HepG2 (cell line): ENCODE measurements around the gene SLC16A2. TPM values are rescaled to one million over a fixed set of nuclear protein-coding genes. Genes with fewer than 3 reads are reported as not detected.

Experiments
- ATAC-seq: fragments of 200-7000 bp; cut with Tn5 transposase; 3 replicates; pipeline ENCODE4 v1.9.1; 2020; ENCODE audit warnings: mild to moderate bottlenecking, moderate library complexity
- BruUV-seq: library from RNA; stranded (reverse); fragments of 400-500 nt; replicated peaks from 2 replicates; lab custom pipeline; 2021; lab: Mats Ljungman, UMichigan
- CTCF ChIA-PET: fragments of 300-600 bp; formaldehyde crosslinking; extraction: SDS; loops from one replicate; lab custom pipeline; 2021; ENCODE audit warnings: low total read pairs, inconsistent platforms, low intra/inter-chr PET ratio; lab: Yijun Ruan, JAX
- POLR2A ChIA-PET: fragments of 350-600 bp; sonication (Branson Sonifier 250); formaldehyde crosslinking; loops from one replicate; lab custom pipeline; 2020; ENCODE audit warnings: antibody characterized with exemption, inconsistent platforms; lab: Yijun Ruan, JAX
- DNase-seq: peaks from one replicate; pipeline ENCODE4 v3.0.0-alpha.2; 2015; ENCODE audit warnings: low spot score
- FAIRE-seq: peaks from 3 replicates; lab custom pipeline; 2011; peaks lifted over from hg19 to GRCh38; lab: Jason Lieb, UNC
- H2AFZ ChIP-seq: one replicate; pipeline ENCODE4 v1.6.1; 2011; ENCODE audit warnings: low read length, inconsistent platforms
- H3K27ac ChIP-seq: fragments of 300-600 bp; 3 replicates; pipeline ENCODE4 v1.8.0; 2011; ENCODE audit warnings: mixed run types, mild to moderate bottlenecking, mixed read lengths, low read length, inconsistent platforms; ENCODE audit not compliant: insufficient read depth; ENCODE audit errors: extremely low read length
- H3K27me3 ChIP-seq, 2 experiments: fragments of 200-600 bp in 1 of 2; 2 replicates in 1 of 2; 3 replicates in 1 of 2; pipeline versions ENCODE4 v1.6.0 to v1.8.0; 2011; ENCODE audit warnings: low read length in 2 of 2, mild to moderate bottlenecking in 2 of 2, moderate library complexity in 2 of 2, inconsistent platforms in 1 of 2; ENCODE audit not compliant: insufficient read depth in 2 of 2, control insufficient read depth in 1 of 2
- H3K36me3 ChIP-seq, 2 experiments: fragments of 200-600 bp in 1 of 2; replicated peaks in 1 of 2; 2 replicates in 1 of 2; 3 replicates in 1 of 2; pipeline versions ENCODE4 v1.5.1 to v1.8.0; 2011; ENCODE audit warnings: low read length in 2 of 2, inconsistent platforms in 1 of 2; ENCODE audit not compliant: insufficient read depth in 2 of 2, control insufficient read depth in 1 of 2
- H3K4me1 ChIP-seq: 2 replicates; pipeline ENCODE4 v1.5.1; 2012; ENCODE audit warnings: low read length, inconsistent platforms; ENCODE audit not compliant: insufficient read depth
- H3K4me2 ChIP-seq: 2 replicates; pipeline ENCODE4 v1.6.0; 2011; ENCODE audit warnings: low read depth, low read length, inconsistent platforms
- H3K4me3 ChIP-seq, 3 experiments: fragments of 200-600 bp in 1 of 3; sonication (generic), shearing (Covaris generic) in 1 of 3; replicated peaks in 1 of 3; 2 replicates each; pipeline ENCODE4 v1.5.1; 2011 to 2016; ENCODE audit warnings: low read length in 3 of 3, inconsistent platforms in 2 of 3, low read depth in 2 of 3, mild to moderate bottlenecking in 2 of 3, control low read depth in 1 of 3, mixed read lengths in 1 of 3; ENCODE audit not compliant: insufficient read depth in 1 of 3
- H3K79me2 ChIP-seq: one replicate; pipeline ENCODE4 v1.6.1; 2011; ENCODE audit warnings: low read length, inconsistent platforms; ENCODE audit not compliant: insufficient read depth
- H3K9ac ChIP-seq: 2 replicates; pipeline ENCODE4 v1.6.0; 2011; ENCODE audit warnings: mild to moderate bottlenecking, low read depth, low read length, inconsistent platforms; ENCODE audit not compliant: insufficient read depth
- H3K9me3 ChIP-seq: 2 replicates; pipeline ENCODE4 v1.5.1; 2012; ENCODE audit warnings: mild to moderate bottlenecking, low read length
- H4K20me1 ChIP-seq: 2 replicates; pipeline ENCODE4 v1.6.0; 2011; ENCODE audit warnings: inconsistent platforms, mild to moderate bottlenecking, low read length, moderate library complexity; ENCODE audit not compliant: insufficient read depth
- CTCF ChIP-seq: sonication (generic); formaldehyde crosslinking; IDR thresholded peaks from 2 replicates; pipeline ENCODE4 v1.5.0; 2020; ENCODE audit warnings: mild to moderate bottlenecking, missing genetic modification reagents, moderate library complexity
- FOXM1 ChIP-seq: sonication (generic); formaldehyde crosslinking; IDR thresholded peaks from 2 replicates; pipeline ENCODE4 v1.5.0; 2020; ENCODE audit warnings: missing genetic modification reagents
- HMGXB4 ChIP-seq, 2 experiments: sonication (generic) in 1 of 2; formaldehyde crosslinking in 1 of 2; IDR thresholded peaks; 2 replicates each; pipeline versions ENCODE4 v1.4.0 to v1.6.1; 2018 to 2020; ENCODE audit warnings: missing genetic modification reagents in 2 of 2, borderline replicate concordance in 1 of 2, low read depth in 1 of 2, mild to moderate bottlenecking in 1 of 2, missing biosample characterization in 1 of 2
- IRF2 ChIP-seq: IDR thresholded peaks from 2 replicates; pipeline ENCODE4 v1.6.1; 2018; ENCODE audit warnings: missing genetic modification reagents, missing compliant biosample characterization
- KDM2A ChIP-seq: sonication (generic); formaldehyde crosslinking; IDR thresholded peaks from 2 replicates; pipeline ENCODE4 v1.4.0; 2020; ENCODE audit warnings: low read depth, missing genetic modification reagents, borderline replicate concordance
- NFKBIZ ChIP-seq: IDR thresholded peaks from 2 replicates; pipeline ENCODE4 v1.6.1; 2018; ENCODE audit warnings: missing genetic modification reagents, missing compliant biosample characterization
- NFYB ChIP-seq: sonication (generic); formaldehyde crosslinking; IDR thresholded peaks from 2 replicates; pipeline ENCODE4 v1.4.0; 2020; ENCODE audit warnings: missing genetic modification reagents
- NPAS2 ChIP-seq: sonication (generic); formaldehyde crosslinking; IDR thresholded peaks from 2 replicates; pipeline ENCODE4 v1.8.0; 2022; ENCODE audit warnings: mild to moderate bottlenecking, missing genetic modification reagents, borderline replicate concordance
- RAD21 ChIP-seq: fragments of 450-650 bp; formaldehyde crosslinking; IDR thresholded peaks from 2 replicates; pipeline ENCODE4 v1.5.0; 2020; ENCODE audit warnings: mild to moderate bottlenecking
- ZBED4 ChIP-seq: sonication (generic); formaldehyde crosslinking; IDR thresholded peaks from 2 replicates; pipeline ENCODE4 v1.4.0; 2020; ENCODE audit warnings: missing genetic modification reagents, borderline replicate concordance
- ZFP91 ChIP-seq: sonication (generic); formaldehyde crosslinking; IDR thresholded peaks from 2 replicates; pipeline ENCODE4 v1.9.0; 2022; ENCODE audit warnings: missing genetic modification reagents, mild to moderate bottlenecking, borderline replicate concordance
- ZNF160 ChIP-seq: sonication (generic); formaldehyde crosslinking; IDR thresholded peaks from 2 replicates; pipeline ENCODE4 v1.8.0; 2022; ENCODE audit warnings: mild to moderate bottlenecking, inconsistent platforms, missing genetic modification reagents
- ZZZ3 ChIP-seq: sonication (generic); formaldehyde crosslinking; IDR thresholded peaks from 2 replicates; pipeline ENCODE4 v1.4.0; 2020; ENCODE audit warnings: missing genetic modification reagents, mild to moderate bottlenecking, borderline replicate concordance
- WGBS: methylation state at CpG from one replicate; pipeline ENCODE4 v1.1.6; 2017; ENCODE audit warnings: low lambda C conversion rate; 5-methylcytosine and 5-hydroxymethylcytosine counted together
- in situ Hi-C: cut with HindIII; loops from 2 replicates; pipeline ENCODE4 v1.10.0; 2017; ENCODE audit warnings: low pct_unique_long_range_greater_than_20kb; ENCODE audit not compliant: extremely low pct_ligation_motif_present
- intact Hi-C: fragments of 100-400 bp; cut with micrococcal nuclease; formaldehyde crosslinking; loops from one replicate; pipeline ENCODE4 v1.10.0; 2022; ENCODE audit not compliant: unreplicated experiment
- polyA plus RNA-seq, 8 experiments: library from polyadenylated mRNA; depleted of rRNA in 3 of 8; stranded (reverse) in 7 of 8; unstranded in 1 of 8; fragments of >200 nt; fragmentation: Illumina TruSeq in 4 of 8; extraction: Trizol in 4 of 8; gene quantifications; 2 replicates each; pipeline versions ENCODE4 v1.2.1 to v1.2.3, GENCODE V29; 2011 to 2016; ENCODE audit warnings: low read depth in 4 of 8, missing spikeins in 1 of 8, mixed read lengths in 1 of 8; ENCODE audit not compliant: insufficient read depth in 1 of 8
- total RNA-seq, 5 experiments: library from RNA; depleted of rRNA; stranded (reverse); fragments of >200 nt; fragmentation: Illumina TruSeq; extraction: Trizol; gene quantifications; 2 replicates each; pipeline ENCODE4 v1.2.3, GENCODE V29; 2016; ENCODE audit warnings: low read depth in 1 of 5

Gene SLC16A2
- total and polyA plus RNA-seq, 2 of the 13 experiments (the other 11 are each of a cell fraction or from before 2014, with no cell fraction given), result 0.07 to 0.08 TPM

- peak; percentile 97 for TF ChIP-seq CTCF
- TF ChIP-seq NFYB, result no peak
- peak; percentile 79 for TF ChIP-seq RAD21 (CRISPR knock-in tag)
- no peak for TF ChIP-seq NFKBIZ (CRISPR knock-in tag)
- peak; percentile 75 for TF ChIP-seq KDM2A
- peak; percentile 26; the same call in 1 of the 2 replicates for TF ChIP-seq ZFP91 (CRISPR knock-in tag)
- TF ChIP-seq HMGXB4 (CRISPR knock-in tag; IDR thresholded peaks at IDR 0.05; ENCODE audit: borderline replicate concordance in 1 of 2, low read depth in 1 of 2), result peak; percentile 52 to 81; a peak in 3 of 4 replicates
Observed at GRCh38 chrX:74550295-74550802, 129.1 kb downstream of the SLC16A2 start (continued).

GRCh38 chrX:74551934-74552333, 130.6 kb downstream of the SLC16A2 start:
- ATAC-seq (no peak), FAIRE-seq (no peak), DNase-seq (no peak)
- H3K27me3 ChIP-seq, result no peaks in the 10 kb centered on the region
- no peak for TF ChIP-seq ZZZ3 (CRISPR knock-in tag)
- no peak for TF ChIP-seq ZBED4 (CRISPR knock-in tag)
- no peak for TF ChIP-seq IRF2 (CRISPR knock-in tag)
- no peak for TF ChIP-seq FOXM1 (CRISPR knock-in tag)
- no peak for TF ChIP-seq NPAS2 (CRISPR knock-in tag)
- TF ChIP-seq ZNF160 (CRISPR knock-in tag), result no peak
- in situ Hi-C loops, result no loop called here
- no peaks in the 10 kb centered on the region for H3K4me1 ChIP-seq
- H3K9ac ChIP-seq, result no peak overlapping the region
- no peaks in the 10 kb centered on the region for H4K20me1 ChIP-seq
- POLR2A ChIA-PET, result no interaction called here
- H3K27ac ChIP-seq, result no peak overlapping the region
- no peaks in the 10 kb centered on the region for H3K9me3 ChIP-seq
- WGBS, result 48% methylated on average over 2 of the region's 2 CpGs
- CTCF ChIA-PET, result no interaction called here
- H3K4me2 ChIP-seq, result no peak overlapping the region
- no peak overlapping the region for H2AFZ ChIP-seq
- BruUV-seq, result no TSS peak
- intact Hi-C loops, result loop anchor here (5.0 kb wide), 1 partner anchor 1050 kb away; no protein-coding TSS in a partner anchor
- H3K4me3 ChIP-seq, result no peak overlapping the region
- H3K79me2 ChIP-seq, result no peaks in the 10 kb centered on the region
- H3K36me3 ChIP-seq, result no peaks in the 10 kb centered on the region
